Rectal smooth muscle tissue (tissue), 1 donor: ENCODE measurements around the gene TRMT44.
"Not testable (repeated sequence)": the region's sequence is repeated elsewhere in the genome, so short reads cannot be mapped to it uniquely, and the experiment has no call there.

ENCODE experiments used
- H3K27ac ChIP-seq: one replicate; pipeline ENCODE4 v1.7.0; 2013; ENCODE audit warnings: low read depth, low read length, inconsistent platforms
- H3K27me3 ChIP-seq: one replicate; pipeline ENCODE4 v1.7.0; 2013; ENCODE audit warnings: low read length; ENCODE audit not compliant: control insufficient read depth, insufficient read depth
- H3K36me3 ChIP-seq: one replicate; pipeline ENCODE4 v1.7.0; 2013; ENCODE audit warnings: low read length; ENCODE audit not compliant: control insufficient read depth, insufficient read depth
- H3K4me1 ChIP-seq: one replicate; pipeline ENCODE4 v1.7.0; 2013; ENCODE audit warnings: low read length; ENCODE audit not compliant: control insufficient read depth, insufficient read depth
- H3K4me3 ChIP-seq: one replicate; pipeline ENCODE4 v1.7.0; 2013; ENCODE audit warnings: low read length
- H3K9ac ChIP-seq: one replicate; pipeline ENCODE4 v1.7.0; 2013; ENCODE audit warnings: low read length

Gene TRMT44

DNA sequence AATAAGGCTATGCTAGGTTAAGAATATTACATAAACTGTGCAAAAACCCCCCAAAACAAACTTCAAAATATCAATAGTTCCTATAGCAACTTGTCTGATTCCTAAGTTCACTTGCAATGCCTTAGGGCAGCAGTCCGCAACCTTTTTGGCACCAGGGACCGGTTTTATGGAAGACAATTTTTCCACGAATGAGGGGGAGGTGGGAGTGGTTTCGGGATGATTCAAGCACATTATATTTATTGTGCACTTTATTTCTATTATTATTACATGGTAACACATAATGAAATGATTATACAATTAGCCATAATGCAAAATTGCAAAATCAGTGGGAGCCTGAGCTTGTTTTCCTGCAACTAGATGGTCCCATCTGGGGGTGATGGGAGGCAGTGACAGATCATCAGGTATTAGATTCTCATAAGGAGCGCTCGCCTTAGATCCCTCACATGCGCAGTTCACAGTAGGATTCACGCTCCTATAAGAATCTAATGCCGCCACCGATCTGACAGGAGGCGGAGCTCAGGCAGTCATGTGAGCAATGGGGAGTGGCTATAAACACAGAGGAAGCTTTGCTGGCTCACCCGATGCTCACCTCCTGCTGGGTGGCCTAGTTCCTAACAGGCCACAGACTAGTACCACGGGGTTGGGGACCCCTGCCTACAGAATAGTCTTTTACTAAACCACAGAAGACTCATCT lies 39.8 kb upstream of the TRMT44 start:
- Histone ChIP-seq H3K4me3 (no peak overlapping the region), H3K36me3 (peaks cover 14% of the 10 kb centered on the region), H3K4me1 (peaks cover 6% of the 10 kb centered on the region), H3K9ac (no peak overlapping the region), H3K27me3 (no peaks in the 10 kb centered on the region), H3K27ac (no peak overlapping the region)

DNA sequence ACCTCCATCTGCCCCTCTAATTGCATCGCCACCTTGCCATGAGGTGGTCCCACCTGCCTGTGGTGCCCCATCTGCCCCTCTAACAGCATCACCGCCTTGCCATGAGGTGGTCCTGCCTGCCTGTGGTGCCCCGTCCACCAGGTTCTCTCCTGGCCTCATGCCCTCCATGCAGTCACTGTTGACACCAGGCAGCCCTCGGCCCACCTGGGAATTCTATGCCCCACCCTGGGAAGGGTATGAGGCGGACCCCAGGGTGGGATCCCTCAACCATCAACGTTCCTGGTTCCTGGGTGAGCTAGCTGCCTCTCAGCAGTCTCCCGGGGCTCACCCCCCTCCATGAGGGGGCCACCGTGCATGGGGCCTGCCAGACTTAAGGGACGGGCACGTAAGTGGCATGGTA lies 38.9 kb upstream of the TRMT44 start:
- Histone ChIP-seq H3K27me3 (no peaks in the 10 kb centered on the region), H3K36me3 (peaks cover 16% of the 10 kb centered on the region), H3K27ac (peak overlapping the region; percentile 25), H3K4me3 (no peak overlapping the region), H3K4me1 (peaks cover 6% of the 10 kb centered on the region), H3K9ac (no peak overlapping the region)

DNA sequence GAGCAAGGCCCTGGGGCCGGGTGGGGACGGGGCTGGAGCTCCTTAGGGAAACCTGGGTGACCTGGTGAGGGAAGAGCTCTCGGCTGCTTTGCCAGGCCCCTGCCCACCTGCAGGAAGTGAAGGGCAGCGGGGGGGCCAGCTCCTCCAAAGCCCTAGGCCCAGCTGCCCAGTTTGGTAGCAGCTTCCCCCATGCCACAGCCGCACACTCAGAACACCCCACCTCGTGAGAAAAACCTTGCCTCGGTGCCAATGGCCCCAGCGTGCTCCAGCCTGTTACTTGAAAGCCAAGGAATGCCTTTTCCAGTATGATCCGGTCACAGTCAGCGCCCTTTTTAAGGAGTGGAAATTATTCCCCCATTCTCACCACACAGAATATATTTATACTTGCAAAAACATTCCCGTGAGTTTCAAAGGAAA lies 38.4 kb upstream of the TRMT44 start:
- Histone ChIP-seq H3K9ac (no peak overlapping the region), H3K36me3 (peaks cover 16% of the 10 kb centered on the region)

DNA sequence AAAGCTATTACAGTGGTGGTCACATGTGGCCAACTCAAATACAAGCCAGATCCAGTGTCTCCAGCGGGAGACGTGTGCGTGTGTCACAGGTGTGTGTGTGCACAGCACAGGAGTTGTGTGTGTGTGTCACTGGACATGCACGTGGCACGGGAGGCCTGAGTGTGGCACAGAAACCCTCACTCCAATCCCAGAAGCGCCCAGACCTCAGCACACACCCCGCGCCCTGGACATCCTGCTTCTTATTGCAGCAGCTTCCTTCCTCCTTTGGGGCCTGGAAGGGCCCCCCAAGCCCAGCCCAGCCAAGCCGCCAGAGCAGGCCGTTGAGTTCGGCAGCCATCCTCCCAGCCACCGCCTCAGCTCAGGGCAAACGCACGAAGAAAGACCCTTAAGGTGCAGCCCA lies 37.9 kb upstream of the TRMT44 start:
- Histone ChIP-seq H3K36me3 (peaks cover 16% of the 10 kb centered on the region), H3K4me3 (no peak overlapping the region), H3K27ac (peak overlapping the region; percentile 61), H3K4me1 (peaks cover 6% of the 10 kb centered on the region), H3K27me3 (no peaks in the 10 kb centered on the region), H3K9ac (no peak overlapping the region)

More for the DNA sequence above, 38.4 kb upstream of the TRMT44 start:
- H3K27ac ChIP-seq: peak overlapping the region; percentile 61
- H3K4me1 ChIP-seq: peaks cover 6% of the 10 kb centered on the region
- no peaks in the 10 kb centered on the region for H3K27me3 ChIP-seq
- H3K4me3 ChIP-seq: no peak overlapping the region

DNA sequence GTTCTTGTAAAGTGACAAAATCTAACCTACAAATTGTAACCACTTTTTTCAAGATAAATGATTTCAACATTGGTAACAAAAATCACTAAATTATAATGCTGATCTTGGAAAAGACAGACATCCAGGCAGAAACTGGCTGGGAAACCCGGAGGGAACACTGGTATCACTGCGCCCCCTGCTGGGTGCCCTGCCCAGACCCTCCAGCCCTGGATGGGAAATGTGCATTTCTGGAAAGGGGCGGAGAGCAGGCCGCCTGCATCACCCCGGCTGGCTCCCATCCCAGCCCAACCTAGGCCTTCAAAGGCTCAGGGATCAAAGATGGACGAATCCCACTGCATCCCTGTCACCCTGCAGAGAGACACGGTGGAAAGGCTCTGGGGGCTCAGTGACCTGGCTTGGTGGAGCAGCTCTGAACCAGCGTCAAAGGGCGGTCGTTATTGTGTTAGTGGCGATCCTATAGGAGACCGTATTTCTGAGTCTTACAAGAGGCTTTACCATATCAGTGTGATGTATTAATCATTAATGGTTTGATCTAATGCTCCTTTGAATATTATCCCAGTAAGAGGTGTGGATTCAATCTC lies 37.3 kb upstream of the TRMT44 start:
- Histone ChIP-seq H3K4me1 (peaks cover 6% of the 10 kb centered on the region), H3K9ac (no peak overlapping the region), H3K27me3 (no peaks in the 10 kb centered on the region), H3K27ac (peak overlapping the region; percentile 61), H3K4me3 (no peak overlapping the region), H3K36me3 (peaks cover 16% of the 10 kb centered on the region)

DNA sequence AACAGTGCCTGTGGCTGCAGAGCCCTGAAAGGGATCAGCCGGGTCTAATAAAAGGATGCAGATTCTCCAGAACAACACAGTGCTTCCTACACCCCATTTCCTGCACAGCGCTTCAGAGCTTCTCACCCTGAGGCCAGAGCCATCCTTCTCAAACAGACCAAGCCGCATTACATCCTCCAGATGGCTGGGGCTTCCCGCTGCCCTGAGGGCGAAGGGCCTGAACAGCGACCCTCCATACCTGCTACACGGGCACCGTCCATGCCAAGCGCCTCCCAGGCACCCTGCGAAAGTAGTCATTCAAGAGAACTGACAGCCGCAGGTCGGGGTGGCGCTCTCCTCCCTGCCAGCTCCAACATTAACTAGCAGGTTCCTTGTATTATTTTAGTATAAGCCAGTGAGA lies 36.6 kb upstream of the TRMT44 start:
- no peak overlapping the region for H3K27ac ChIP-seq
- peaks cover 16% of the 10 kb centered on the region for H3K36me3 ChIP-seq

DNA sequence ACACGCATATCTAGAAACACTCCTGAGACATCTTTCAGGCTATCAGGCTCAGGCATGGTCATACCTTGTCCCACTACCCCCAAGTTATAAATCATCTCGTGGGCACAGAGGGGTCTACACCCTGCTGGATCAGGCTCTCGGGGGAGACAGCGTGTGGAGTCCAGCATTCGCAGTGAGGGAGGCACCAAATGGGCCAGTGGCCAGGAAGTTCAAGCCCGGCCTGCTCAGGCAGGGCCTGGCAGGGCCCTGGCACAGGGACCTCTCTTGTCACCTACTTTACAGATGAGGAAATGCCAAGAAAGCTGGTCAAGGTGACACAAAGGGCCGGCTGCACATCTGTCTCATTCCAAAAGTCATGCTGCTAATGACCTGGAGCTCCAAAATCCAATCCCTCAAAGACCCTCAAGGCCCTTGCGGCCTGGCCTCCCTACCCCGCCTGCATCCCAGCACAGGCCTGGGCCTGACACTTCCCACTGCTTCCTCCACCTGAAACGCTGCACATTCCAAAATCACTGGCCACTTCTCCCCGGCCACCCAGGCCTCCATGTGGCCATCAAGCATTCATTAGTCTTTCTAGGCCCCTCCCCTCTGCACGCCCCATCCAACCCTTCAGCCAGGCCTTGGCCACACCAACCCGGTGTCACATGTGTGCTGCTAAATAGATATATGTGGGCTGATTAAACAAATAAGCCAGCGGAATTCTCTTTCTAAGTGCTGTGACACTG lies 35.6 kb upstream of the TRMT44 start:
- Histone ChIP-seq H3K36me3 (peaks cover 16% of the 10 kb centered on the region), H3K4me3 (no peak overlapping the region), H3K9ac (no peak overlapping the region), H3K27me3 (no peaks in the 10 kb centered on the region), H3K27ac (no peak overlapping the region), H3K4me1 (peaks cover 6% of the 10 kb centered on the region)

More for the DNA sequence above, 36.6 kb upstream of the TRMT44 start:
- Histone ChIP-seq H3K27me3 (no peaks in the 10 kb centered on the region), H3K9ac (no peak overlapping the region), H3K4me1 (peaks cover 6% of the 10 kb centered on the region), H3K4me3 (no peak overlapping the region)

DNA sequence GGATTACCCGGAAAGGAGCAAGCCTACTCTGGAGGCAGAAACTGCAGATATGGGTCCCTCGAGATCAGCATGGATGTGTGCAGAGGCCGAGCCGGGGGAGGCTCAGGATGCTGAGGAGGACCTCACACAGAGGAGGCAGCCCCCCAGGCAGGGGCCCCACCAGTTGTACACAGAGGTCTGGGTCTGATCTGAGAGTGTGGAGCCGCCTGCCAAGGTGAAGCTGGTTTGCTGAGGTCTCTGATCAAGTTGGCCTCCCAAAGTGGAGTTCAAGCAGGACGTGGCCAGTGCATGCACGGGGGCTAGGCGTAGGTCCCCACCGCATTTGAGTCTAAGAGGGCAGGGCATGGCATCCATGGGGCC lies 35.1 kb upstream of the TRMT44 start:
- Histone ChIP-seq H3K4me3 (no peak overlapping the region), H3K9ac (no peak overlapping the region), H3K36me3 (peaks cover 16% of the 10 kb centered on the region), H3K27me3 (no peaks in the 10 kb centered on the region), H3K27ac (no peak overlapping the region), H3K4me1 (peaks cover 6% of the 10 kb centered on the region)

DNA sequence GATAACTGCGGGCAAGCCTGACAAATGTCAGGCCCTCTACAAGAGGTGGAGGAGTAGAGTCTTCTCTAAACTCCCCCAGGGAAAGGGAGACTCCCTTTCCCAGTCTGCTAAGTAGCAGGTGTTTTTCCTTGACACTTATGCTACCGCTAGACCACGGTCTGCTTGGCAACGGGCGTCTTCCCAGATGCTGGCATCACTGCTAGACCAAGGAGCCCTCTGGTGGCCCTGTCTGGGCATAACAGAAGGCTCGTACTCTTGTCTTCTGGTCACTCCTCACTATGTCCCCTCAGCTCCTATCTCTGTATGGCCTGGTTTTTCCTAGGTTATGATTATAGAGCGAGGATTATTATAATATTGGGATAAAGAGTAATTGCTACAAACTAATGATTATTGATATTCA lies 33.7 kb upstream of the TRMT44 start:
- not testable (repeated sequence) for H3K9ac ChIP-seq, H3K27ac ChIP-seq, H3K27me3 ChIP-seq, H3K4me1 ChIP-seq, H3K4me3 ChIP-seq
- H3K36me3 ChIP-seq: peaks cover 16% of the 10 kb centered on the region

DNA sequence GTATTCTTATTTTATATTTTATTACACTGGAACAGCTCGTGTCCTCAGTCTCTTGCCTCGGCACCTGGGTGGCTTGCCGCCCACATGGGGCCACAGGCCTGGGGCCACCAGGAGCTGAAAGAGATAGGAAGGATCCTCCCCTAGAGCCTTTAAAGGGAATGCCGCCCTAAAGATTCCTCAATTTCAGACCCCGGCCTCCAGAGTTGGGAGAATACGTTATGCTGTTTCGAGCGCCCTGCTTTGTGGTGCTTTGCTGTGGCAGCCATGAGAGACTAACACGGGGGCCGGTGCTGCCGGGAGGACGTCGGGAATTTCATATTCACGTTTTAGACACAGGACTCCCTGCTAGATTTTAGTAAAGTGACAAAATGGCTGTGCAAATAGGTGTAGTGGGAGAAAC lies 33.3 kb upstream of the TRMT44 start:
- H3K27me3 ChIP-seq: no peaks in the 10 kb centered on the region
- H3K27ac ChIP-seq: no peak overlapping the region
- no peak overlapping the region for H3K9ac ChIP-seq
- peaks cover 16% of the 10 kb centered on the region for H3K36me3 ChIP-seq
- peaks cover 6% of the 10 kb centered on the region for H3K4me1 ChIP-seq
- H3K4me3 ChIP-seq: no peak overlapping the region

DNA sequence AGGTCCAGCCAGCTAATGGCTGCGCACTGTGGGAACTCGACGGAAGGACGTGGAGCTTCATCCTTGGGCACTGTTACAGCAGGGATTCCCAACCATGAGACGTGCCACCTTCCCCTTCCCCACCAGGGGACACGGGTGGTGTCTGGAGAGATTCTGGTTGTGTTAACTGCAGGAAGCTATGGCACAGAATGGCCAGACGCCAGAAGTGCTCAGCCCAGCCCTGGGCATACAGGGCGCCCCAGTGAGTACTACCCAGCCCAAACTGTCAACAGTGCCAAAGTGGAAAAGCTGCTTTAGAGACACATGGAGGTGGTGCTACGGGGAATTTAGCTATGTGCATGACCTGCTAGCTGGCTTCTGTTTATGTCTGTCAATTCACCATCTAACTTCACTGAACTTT lies 32.8 kb upstream of the TRMT44 start:
- no peak overlapping the region for H3K9ac ChIP-seq
- H3K36me3 ChIP-seq: peaks cover 19% of the 10 kb centered on the region
- no peak overlapping the region for H3K4me3 ChIP-seq
- no peaks in the 10 kb centered on the region for H3K27me3 ChIP-seq
- peaks cover 2% of the 10 kb centered on the region for H3K4me1 ChIP-seq
- no peak overlapping the region for H3K27ac ChIP-seq

DNA sequence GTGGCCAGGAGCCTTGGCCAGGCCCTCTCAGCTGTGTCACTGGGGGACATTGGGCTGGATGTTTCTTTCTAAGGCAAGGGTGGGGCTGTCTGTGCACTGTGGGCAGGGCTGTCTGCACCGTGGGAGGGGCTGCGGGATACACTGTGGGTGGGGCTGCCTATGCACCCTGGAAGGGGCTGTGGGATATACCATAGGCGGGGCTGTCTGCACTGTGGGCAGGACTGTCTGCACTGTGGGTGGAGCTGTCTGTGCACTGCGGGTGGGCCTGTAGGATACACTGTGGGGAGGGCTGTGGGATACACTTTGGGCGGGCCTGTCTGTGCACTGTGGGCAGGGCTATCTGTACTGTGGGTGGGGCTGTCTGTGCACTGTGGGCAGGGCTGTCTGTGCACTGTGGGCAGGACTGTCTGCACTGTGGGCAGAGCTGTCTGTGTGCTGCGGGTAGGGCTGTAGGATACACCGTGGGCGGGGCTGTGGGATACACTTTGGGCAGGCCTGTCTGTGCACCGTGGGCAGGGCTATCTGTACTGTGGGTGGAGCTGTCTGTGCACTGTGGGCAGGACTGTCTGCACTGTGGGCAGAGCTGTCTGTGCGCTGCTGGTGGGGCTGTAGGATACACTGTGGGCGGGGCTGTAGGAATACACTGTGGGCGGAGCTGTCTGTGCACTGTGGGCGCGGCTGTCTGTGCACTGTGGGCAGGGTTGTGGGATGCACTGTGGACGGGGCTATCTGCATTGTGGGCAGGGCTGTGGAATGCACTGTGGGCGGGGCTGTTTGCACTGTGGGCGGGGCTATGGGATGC lies 31.1 kb upstream of the TRMT44 start:
- Histone ChIP-seq H3K4me3 (no peak overlapping the region), H3K9ac (no peak overlapping the region), H3K36me3 (peaks cover 28% of the 10 kb centered on the region), H3K27me3 (no peaks in the 10 kb centered on the region), H3K27ac (no peak overlapping the region), H3K4me1 (no peaks in the 10 kb centered on the region)
